Measurements from ENCODE around the gene FLT3. TPM values are rescaled to one million over a fixed set of nuclear protein-coding genes. Genes with fewer than 3 reads are reported as not detected.
"Not testable (repeated sequence)": the region's sequence is repeated elsewhere in the genome, so short reads cannot be mapped to it uniquely, and the experiment has no call there.

Gene FLT3
- total RNA-seq, 1 experiment from 2014 or later, result 0.07 TPM

- in situ Hi-C loops (cut with HindIII; ENCODE audit: low pct_unique_long_range_greater_than_20kb, low sequenced_read_pairs), result no loop called here
Measured at GRCh38 chr13:28049880-28050875, 50.2 kb downstream of the FLT3 start.

GRCh38 chr13:28049215-28049614, 51.2 kb downstream of the FLT3 start:
- in situ Hi-C loops (cut with HindIII; ENCODE audit: low pct_unique_long_range_greater_than_20kb, low sequenced_read_pairs), result no loop called here
- DNase-seq (ENCODE audit: low read depth), result no peak

More at GRCh38 chr13:28049880-28050875, 50.2 kb downstream of the FLT3 start:
- DNase-seq (ENCODE audit: low read depth), result no peak

- DNase-seq (ENCODE audit: low read depth), result no peak
- in situ Hi-C loops (cut with HindIII; ENCODE audit: low pct_unique_long_range_greater_than_20kb, low sequenced_read_pairs), result no loop called here
Measured at GRCh38 chr13:28048768-28049167, 51.6 kb downstream of the FLT3 start.

- in situ Hi-C loops (cut with HindIII; ENCODE audit: low pct_unique_long_range_greater_than_20kb, low sequenced_read_pairs), result no loop called here
- DNase-seq (ENCODE audit: low read depth), result no peak
Measured at GRCh38 chr13:28047757-28048388, 52.5 kb downstream of the FLT3 start.

- in situ Hi-C loops (cut with HindIII; ENCODE audit: low pct_unique_long_range_greater_than_20kb, low sequenced_read_pairs), result no loop called here
- no peak for DNase-seq (ENCODE audit: low read depth)
Measured at GRCh38 chr13:28046981-28047380, 53.4 kb downstream of the FLT3 start.

GRCh38 chr13:28045861-28046260, 54.5 kb downstream of the FLT3 start:
- in situ Hi-C loops (cut with HindIII; ENCODE audit: low pct_unique_long_range_greater_than_20kb, low sequenced_read_pairs), result no loop called here
- no peak for DNase-seq (ENCODE audit: low read depth)

GRCh38 chr13:28044608-28045007, 55.8 kb downstream of the FLT3 start:
- in situ Hi-C loops (cut with HindIII; ENCODE audit: low pct_unique_long_range_greater_than_20kb, low sequenced_read_pairs), result no loop called here
- no peak for DNase-seq (ENCODE audit: low read depth)

- DNase-seq (ENCODE audit: low read depth), result no peak
- in situ Hi-C loops (cut with HindIII; ENCODE audit: low pct_unique_long_range_greater_than_20kb, low sequenced_read_pairs), result no loop called here
Measured at GRCh38 chr13:28043224-28043623, 57.2 kb downstream of the FLT3 start.

GRCh38 chr13:28041501-28041900, 58.9 kb downstream of the FLT3 start:
- in situ Hi-C loops (cut with HindIII; ENCODE audit: low pct_unique_long_range_greater_than_20kb, low sequenced_read_pairs), result no loop called here
- DNase-seq (ENCODE audit: low read depth), result no peak

- in situ Hi-C loops (cut with HindIII; ENCODE audit: low pct_unique_long_range_greater_than_20kb, low sequenced_read_pairs), result no loop called here
- DNase-seq (ENCODE audit: low read depth), result no peak
Measured at GRCh38 chr13:28041031-28041461, 59.3 kb downstream of the FLT3 start.

GRCh38 chr13:28037399-28037798, 63.0 kb downstream of the FLT3 start:
- no peak for DNase-seq (ENCODE audit: low read depth)
- in situ Hi-C loops (cut with HindIII; ENCODE audit: low pct_unique_long_range_greater_than_20kb, low sequenced_read_pairs), result no loop called here

- peak; percentile 34 for DNase-seq (ENCODE audit: low read depth)
- in situ Hi-C loops (cut with HindIII; ENCODE audit: low pct_unique_long_range_greater_than_20kb, low sequenced_read_pairs), result no loop called here
Measured at GRCh38 chr13:28035146-28035782, 65.1 kb downstream of the FLT3 start.

- no peak for DNase-seq (ENCODE audit: low read depth)
- in situ Hi-C loops (cut with HindIII; ENCODE audit: low pct_unique_long_range_greater_than_20kb, low sequenced_read_pairs), result no loop called here
Measured at GRCh38 chr13:28033894-28034655, 66.3 kb downstream of the FLT3 start.

- in situ Hi-C loops (cut with HindIII; ENCODE audit: low pct_unique_long_range_greater_than_20kb, low sequenced_read_pairs); DNase-seq (ENCODE audit: low read depth): not testable (repeated sequence)
Measured at GRCh38 chr13:28032438-28032837, 67.9 kb downstream of the FLT3 start.

GRCh38 chr13:28031896-28032288, 68.5 kb downstream of the FLT3 start:
- DNase-seq (ENCODE audit: low read depth), result no peak
- in situ Hi-C loops (cut with HindIII; ENCODE audit: low pct_unique_long_range_greater_than_20kb, low sequenced_read_pairs), result no loop called here

GRCh38 chr13:28031220-28031895, 69.0 kb downstream of the FLT3 start:
- DNase-seq (ENCODE audit: low read depth), result no peak
- in situ Hi-C loops (cut with HindIII; ENCODE audit: low pct_unique_long_range_greater_than_20kb, low sequenced_read_pairs), result no loop called here

GRCh38 chr13:28027607-28028364, 72.6 kb downstream of the FLT3 start:
- in situ Hi-C loops (cut with HindIII; ENCODE audit: low pct_unique_long_range_greater_than_20kb, low sequenced_read_pairs), result no loop called here
- no peak for DNase-seq (ENCODE audit: low read depth)
